ENCODE results near the gene SPTBN2.

DNA sequence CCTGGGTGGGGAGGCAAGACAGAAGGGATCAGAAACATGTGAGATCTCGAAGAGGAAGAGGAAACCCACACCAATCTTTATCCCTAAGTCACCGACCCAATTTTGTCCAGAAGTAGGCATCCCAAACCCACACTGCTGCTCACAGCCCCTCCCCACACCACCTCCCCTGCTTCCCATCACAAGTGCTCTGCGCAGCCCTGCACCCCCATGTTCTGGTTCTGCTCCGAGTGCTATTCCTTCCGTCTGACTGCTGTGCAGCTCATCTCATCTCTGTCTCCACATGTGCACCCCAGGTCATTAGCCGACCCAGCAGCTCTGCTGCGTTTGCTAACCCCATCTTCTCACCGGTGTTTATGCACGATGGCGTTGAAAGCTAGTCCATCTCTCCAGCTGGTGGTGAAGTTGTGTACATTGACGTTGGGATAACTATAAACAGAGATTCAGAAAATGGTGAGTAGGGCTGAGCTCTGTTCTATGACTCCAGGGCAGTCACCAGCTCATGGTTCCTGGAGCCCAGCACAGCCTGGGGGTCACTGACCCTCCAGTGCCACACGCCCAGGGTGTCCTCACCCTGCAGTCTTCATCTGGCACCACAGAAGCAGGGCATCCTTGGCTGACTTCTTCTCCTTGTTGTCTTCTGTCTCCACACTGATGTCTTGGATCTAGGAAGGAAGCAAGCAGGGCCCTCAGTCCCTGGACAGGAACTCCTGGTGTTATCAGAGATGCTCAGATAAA lies 15.1 kb downstream of the SPTBN2 start:
- TF ChIP-seq SIN3A (IDR thresholded peaks at IDR 0.05; ENCODE audit: borderline replicate concordance, insufficient read depth, low read length) (no peak), POLR2AphosphoS5 (IDR thresholded peaks at IDR 0.05; ENCODE audit: low read depth, low read length) (no peak)
